IMR-90 (cell line): ENCODE data around the gene HAUS5. TPM values are rescaled to one million over a fixed set of nuclear protein-coding genes. Genes with fewer than 3 reads are reported as not detected.

ENCODE experiments used
- ATAC-seq: fragments of 200-7000 bp; cut with Tn5 transposase; 2 replicates; pipeline ENCODE4 v1.9.1; 2020; ENCODE audit warnings: low read depth, mild to moderate bottlenecking, moderate library complexity
- BruUV-seq: library from RNA; stranded (reverse); fragments of 400-500 nt; replicated peaks from 2 replicates; lab custom pipeline; 2021; lab: Mats Ljungman, UMichigan
- CTCF ChIA-PET: fragments of 300-600 bp; formaldehyde crosslinking; extraction: SDS; loops from one replicate; lab custom pipeline; 2021; ENCODE audit warnings: antibody characterized with exemption; lab: Yijun Ruan, JAX
- POLR2A ChIA-PET: fragments of 300-600 bp; sonication (Branson Sonifier 250); formaldehyde crosslinking; loops from one replicate; lab custom pipeline; 2022; ENCODE audit warnings: antibody characterized with exemption; ENCODE audit not compliant: unreplicated experiment; lab: Charles Lee
- DNase-seq: peaks from one replicate; pipeline ENCODE4 v3.0.0; 2013
- H2AFZ ChIP-seq: replicated peaks from 2 replicates; pipeline ENCODE3; 2013; ENCODE audit warnings: low read length, mild to moderate bottlenecking; ENCODE audit not compliant: poor library complexity
- H2AK5ac ChIP-seq: 2 replicates; pipeline ENCODE4 v1.6.1; 2013; ENCODE audit warnings: low read depth, low read length, inconsistent platforms
- H2AK9ac ChIP-seq: replicated peaks from 2 replicates; pipeline ENCODE3; 2013; ENCODE audit warnings: mild to moderate bottlenecking, low read depth, low read length, moderate library complexity; ENCODE audit not compliant: poor library complexity
- H2BK120ac ChIP-seq: 2 replicates; pipeline ENCODE4 v1.6.1; 2013; ENCODE audit warnings: low read depth, low read length, inconsistent platforms
- H2BK15ac ChIP-seq: 3 replicates; pipeline ENCODE4 v1.6.1; 2013; ENCODE audit warnings: low read depth, low read length, inconsistent platforms
- H2BK20ac ChIP-seq: 2 replicates; pipeline ENCODE4 v1.6.1; 2013; ENCODE audit warnings: low read depth, mild to moderate bottlenecking, inconsistent platforms, low read length, moderate library complexity
- H2BK5ac ChIP-seq: 2 replicates; pipeline ENCODE4 v1.6.1; 2013; ENCODE audit warnings: mild to moderate bottlenecking, low read depth, low read length, inconsistent platforms; ENCODE audit not compliant: poor library complexity, severe bottlenecking
- H3K14ac ChIP-seq: replicated peaks from 2 replicates; pipeline ENCODE4 v1.6.1; 2013; ENCODE audit warnings: low read depth, low read length, inconsistent platforms
- H3K18ac ChIP-seq: 2 replicates; pipeline ENCODE4 v1.6.1; 2013; ENCODE audit warnings: low read depth, low read length, control low read depth
- H3K23ac ChIP-seq: 2 replicates; pipeline ENCODE4 v1.6.1; 2013; ENCODE audit warnings: low read depth, low read length, inconsistent platforms
- H3K27ac ChIP-seq: 2 replicates; pipeline ENCODE4 v1.5.1; 2013; ENCODE audit warnings: mild to moderate bottlenecking, control low read depth, low read length; ENCODE audit not compliant: insufficient read depth
- H3K27me3 ChIP-seq: 2 replicates; pipeline ENCODE4 v1.6.1; 2013; ENCODE audit warnings: low read length; ENCODE audit not compliant: control insufficient read depth, insufficient read depth
- H3K36me3 ChIP-seq: 2 replicates; pipeline ENCODE4 v1.6.1; 2013; ENCODE audit warnings: low read length, mixed read lengths; ENCODE audit not compliant: control insufficient read depth, insufficient read depth
- H3K4ac ChIP-seq: 2 replicates; pipeline ENCODE4 v1.6.1; 2013; ENCODE audit warnings: low read depth, low read length, inconsistent platforms
- H3K4me1 ChIP-seq: 2 replicates; pipeline ENCODE4 v1.6.1; 2013; ENCODE audit warnings: low read length, mixed read lengths; ENCODE audit not compliant: control insufficient read depth, insufficient read depth
- H3K4me2 ChIP-seq: 2 replicates; pipeline ENCODE4 v1.6.1; 2013; ENCODE audit warnings: low read depth, mild to moderate bottlenecking, control low read depth, low read length, moderate library complexity
- H3K4me3 ChIP-seq: 2 replicates; pipeline ENCODE4 v1.5.1; 2013; ENCODE audit warnings: low read depth, mild to moderate bottlenecking, control low read depth, low read length, moderate library complexity; ENCODE audit not compliant: insufficient read depth
- H3K56ac ChIP-seq: 2 replicates; pipeline ENCODE4 v1.6.1; 2013; ENCODE audit warnings: low read length, inconsistent platforms; ENCODE audit not compliant: insufficient read depth; ENCODE audit errors: extremely low read depth
- H3K79me1 ChIP-seq, 2 experiments: 2 replicates each; pipeline ENCODE4 v1.6.1; 2013; ENCODE audit warnings: low read length in 2 of 2, inconsistent platforms in 1 of 2, low read depth in 1 of 2
- H3K9ac ChIP-seq: 2 replicates; pipeline ENCODE4 v1.6.1; 2013; ENCODE audit warnings: low read depth, low read length, control low read depth
- H3K9me1 ChIP-seq: 2 replicates; pipeline ENCODE4 v1.6.1; 2013; ENCODE audit warnings: low read length, inconsistent platforms; ENCODE audit not compliant: insufficient read depth
- H3K9me3 ChIP-seq: 2 replicates; pipeline ENCODE4 v1.6.1; 2013; ENCODE audit warnings: low read length; ENCODE audit not compliant: control insufficient read depth, insufficient read depth
- H4K20me1 ChIP-seq: 2 replicates; pipeline ENCODE4 v1.6.1; 2013; ENCODE audit warnings: low read length, inconsistent platforms; ENCODE audit not compliant: insufficient read depth
- H4K5ac ChIP-seq: 2 replicates; pipeline ENCODE4 v1.6.1; 2013; ENCODE audit warnings: mild to moderate bottlenecking, low read depth, low read length, control low read depth
- H4K8ac ChIP-seq, 2 experiments: 2 replicates each; pipeline ENCODE4 v1.6.1; 2013; ENCODE audit warnings: low read depth in 2 of 2, low read length in 2 of 2, control low read depth in 1 of 2, inconsistent platforms in 1 of 2
- H4K91ac ChIP-seq: 2 replicates; pipeline ENCODE4 v1.6.1; 2013; ENCODE audit warnings: low read depth, low read length, inconsistent platforms; ENCODE audit not compliant: insufficient read depth
- FOS ChIP-seq: fragments of 150-350 bp; IDR thresholded peaks from 2 replicates; pipeline ENCODE4 v1.6.1; 2016; ENCODE audit warnings: low read depth, low read length
- MAFK ChIP-seq: IDR thresholded peaks from 2 replicates; pipeline ENCODE4 v1.6.1; 2012; ENCODE audit warnings: low read depth, low read length, improper control_type of control experiment
- MAZ ChIP-seq: IDR thresholded peaks from 2 replicates; pipeline ENCODE4 v1.6.1; 2012; ENCODE audit warnings: low read depth, mild to moderate bottlenecking, low read length, improper control_type of control experiment, moderate library complexity, borderline replicate concordance
- NFE2L2 ChIP-seq: fragments of 150-350 bp; IDR thresholded peaks from 2 replicates; pipeline ENCODE4 v1.6.1; 2016; ENCODE audit warnings: low read depth, mild to moderate bottlenecking, low read length
- SMC3 ChIP-seq: fragments of 150-350 bp; IDR thresholded peaks from 2 replicates; pipeline ENCODE4 v1.6.1; 2016; ENCODE audit warnings: low read depth, mild to moderate bottlenecking, antibody characterized with exemption, low read length, moderate library complexity
- WGBS, 2 experiments: methylation state at CpG; one replicate each; pipeline versions ENCODE4 v1.1.5 to v1.1.7; 2013; ENCODE audit warnings: missing lambda C conversion rate in 2 of 2; ENCODE audit not compliant: insufficient read length in 1 of 2; ENCODE audit errors: extremely low coverage in 2 of 2; 5-methylcytosine and 5-hydroxymethylcytosine counted together
- dilution Hi-C: fragments of 300-500 bp; cut with HindIII; formaldehyde crosslinking; loops from one replicate; pipeline ENCODE4 v1.14.3; 2018; ENCODE audit warnings: low sequenced_read_pairs; ENCODE audit not compliant: unreplicated experiment
- in situ Hi-C: fragments of 300-500 bp; cut with MboI; formaldehyde crosslinking; loops from 3 replicates; pipeline ENCODE4 v1.14.3; 2019; ENCODE audit warnings: low sequenced_read_pairs, inconsistent platforms, mixed read lengths
- intact Hi-C: fragments of 100-400 bp; cut with micrococcal nuclease; formaldehyde crosslinking; loops from 2 replicates; pipeline ENCODE4 v1.10.0; 2022
- polyA plus RNA-seq, 3 experiments: library from polyadenylated mRNA; depleted of rRNA; stranded (reverse); fragments of >200 nt; gene quantifications; 2 replicates each; pipeline ENCODE4 v1.2.3, GENCODE V29; 2012; ENCODE audit warnings: low replicate concordance in 1 of 3
- total RNA-seq: library from RNA; depleted of rRNA; stranded (reverse); fragments of >200 nt; gene quantifications from 2 replicates; pipeline ENCODE4 v1.2.3, GENCODE V29; 2012
- TF ChIP-seq, protein P1 (sequence below): fragments of 150-350 bp; IDR thresholded peaks from 2 replicates; pipeline ENCODE4 v1.6.1; 2016; ENCODE audit warnings: low read depth, mild to moderate bottlenecking, low read length, moderate library complexity, borderline replicate concordance

HAUS5 gene
- total and polyA plus RNA-seq, 2 of the 4 experiments (the other 2 are of a cell fraction): 3.4 to 6.2 TPM

DNA sequence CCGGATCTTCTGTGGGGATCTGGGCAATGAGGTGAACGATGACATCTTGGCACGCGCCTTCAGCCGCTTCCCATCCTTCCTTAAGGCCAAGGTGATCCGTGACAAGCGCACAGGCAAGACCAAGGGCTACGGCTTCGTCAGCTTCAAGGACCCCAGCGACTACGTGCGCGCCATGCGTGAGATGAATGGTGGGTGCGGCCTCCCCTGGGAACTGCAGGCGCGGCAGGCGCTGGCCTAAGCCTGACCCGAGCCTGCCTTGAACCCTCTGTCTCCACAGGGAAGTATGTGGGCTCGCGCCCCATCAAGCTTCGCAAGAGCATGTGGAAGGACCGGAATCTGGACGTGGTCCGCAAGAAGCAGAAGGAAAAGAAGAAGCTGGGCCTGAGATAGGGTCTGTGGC, 24.6 kb downstream of the HAUS5 start:
- H2BK120ac ChIP-seq: no peak overlapping the region
- no peak overlapping the region for H3K14ac ChIP-seq
- H4K20me1 ChIP-seq: no peaks in the 10 kb centered on the region
- H3K27me3 ChIP-seq: no peaks in the 10 kb centered on the region
- no peak overlapping the region for H3K23ac ChIP-seq
- DNase-seq (no peak), ATAC-seq (no peak)
- H3K27ac ChIP-seq: no peak overlapping the region
- no peak overlapping the region for H4K8ac ChIP-seq
- H2AK5ac ChIP-seq: no peak overlapping the region
- WGBS, 2 experiments: 100% methylated on average over 10 of the region's 25 CpGs; no CpG with 5 or more reads in 1 of the 2 experiments
- dilution Hi-C loops (no loop called here), in situ Hi-C loops (no loop called here), intact Hi-C loops (no loop called here)
- no peak overlapping the region for H2AFZ ChIP-seq
- POLR2A ChIA-PET: no interaction called here
- H3K9me3 ChIP-seq: no peaks in the 10 kb centered on the region
- H3K4me3 ChIP-seq: no peak overlapping the region
- no peaks in the 10 kb centered on the region; a peak in 1 of 4 replicates for H3K79me1 ChIP-seq
- no peak overlapping the region for H4K91ac ChIP-seq
- H3K56ac ChIP-seq: no peak overlapping the region
- H3K4me1 ChIP-seq: peaks cover 5% of the 10 kb centered on the region; the same call in 1 of the 2 replicates
- H2BK5ac ChIP-seq: no peak overlapping the region
- H2BK20ac ChIP-seq: no peak overlapping the region
- H2AK9ac ChIP-seq: no peak overlapping the region
- H3K18ac ChIP-seq: no peak overlapping the region
- H3K36me3 ChIP-seq: peaks cover 49% of the 10 kb centered on the region
- H3K4ac ChIP-seq: no peak overlapping the region
- H3K4me2 ChIP-seq: no peak overlapping the region
- no peak overlapping the region for H4K5ac ChIP-seq
- H2BK15ac ChIP-seq: no peak overlapping the region
- TF ChIP-seq, protein P1, sequence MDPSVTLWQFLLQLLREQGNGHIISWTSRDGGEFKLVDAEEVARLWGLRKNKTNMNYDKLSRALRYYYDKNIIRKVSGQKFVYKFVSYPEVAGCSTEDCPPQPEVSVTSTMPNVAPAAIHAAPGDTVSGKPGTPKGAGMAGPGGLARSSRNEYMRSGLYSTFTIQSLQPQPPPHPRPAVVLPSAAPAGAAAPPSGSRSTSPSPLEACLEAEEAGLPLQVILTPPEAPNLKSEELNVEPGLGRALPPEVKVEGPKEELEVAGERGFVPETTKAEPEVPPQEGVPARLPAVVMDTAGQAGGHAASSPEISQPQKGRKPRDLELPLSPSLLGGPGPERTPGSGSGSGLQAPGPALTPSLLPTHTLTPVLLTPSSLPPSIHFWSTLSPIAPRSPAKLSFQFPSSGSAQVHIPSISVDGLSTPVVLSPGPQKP: no peak
- TF ChIP-seq NFE2L2: no peak
- TF ChIP-seq FOS: no peak
- TF ChIP-seq MAZ: no peak
- TF ChIP-seq MAFK: no peak
- TF ChIP-seq SMC3: no peak
- no TSS peak for BruUV-seq
- peaks cover 6% of the 10 kb centered on the region; the same call in 1 of the 2 replicates for H3K9me1 ChIP-seq
- no peak overlapping the region for H3K9ac ChIP-seq
- CTCF ChIA-PET: no interaction called here
